ENCODE data around the gene CUL7. TPM values are rescaled to one million over a fixed set of nuclear protein-coding genes. Genes with fewer than 3 reads are reported as not detected.

Gene CUL7
- total and polyA plus RNA-seq, 2 of the 8 experiments (the other 6 are each of a cell fraction or from before 2014, with no cell fraction given), result 10.8 to 15.0 TPM

DNA sequence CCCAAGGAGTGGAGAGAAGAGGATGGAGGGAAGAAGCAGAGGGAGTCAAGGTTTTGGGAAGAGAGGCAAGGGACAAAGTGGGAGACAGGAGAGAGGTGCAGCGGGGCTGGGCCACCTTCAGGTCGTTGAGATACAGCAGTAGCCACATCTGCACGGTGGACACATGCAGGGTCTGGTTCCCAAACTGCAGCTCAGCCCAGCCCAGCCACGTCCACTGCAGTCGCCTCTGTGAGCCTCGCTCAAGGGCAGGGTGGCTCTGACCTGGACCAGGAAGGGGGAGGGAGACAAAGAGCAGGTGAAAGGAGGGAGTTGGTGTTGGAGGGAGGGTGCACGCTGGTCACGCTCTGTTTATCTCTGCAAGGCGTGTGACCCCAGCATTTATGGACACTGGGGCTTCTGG is 14.9 kb downstream of the CUL7 start (continued):
- TF ChIP-seq BCL11A (IDR thresholded peaks at IDR 0.05; ENCODE audit: low read depth in 2 of 2, low read length in 2 of 2) (no peak), SIN3A (conservative IDR thresholded peaks at IDR 0.05 in 1 of 2, IDR thresholded peaks at IDR 0.05 in 1 of 2; ENCODE audit: low read depth in 1 of 2, low read length in 2 of 2) (no peak), SUZ12 (IDR thresholded peaks at IDR 0.05; ENCODE audit: low read length) (no peak), POU5F1 (IDR thresholded peaks at IDR 0.05; ENCODE audit: low read depth, low read length) (no peak), SP2 (IDR thresholded peaks at IDR 0.05; ENCODE audit: low read length) (no peak), KDM4A (IDR thresholded peaks at IDR 0.05; ENCODE audit: low read depth, low read length, severe bottlenecking) (no peak), ASH2L (IDR thresholded peaks at IDR 0.05; ENCODE audit: low read length) (no peak)
